Stimulated activated CD8-positive, alpha-beta memory T cell treated with anti-CD3 and anti-CD28 coated beads, Interleukin-7, amount 100 ng/mL, for 4 hours (primary cell): ENCODE data around the gene AHNAK.
"Not testable (repeated sequence)": the region's sequence is repeated elsewhere in the genome, so short reads cannot be mapped to it uniquely, and the experiment has no call there.

Experiments used
- DNase-seq, 2 donors: peaks; one replicate each; pipeline ENCODE4 v3.0.0-alpha.2; 2020; ENCODE audit warnings: low read depth in 2 of 2

The AHNAK gene

GRCh38 chr11:62535802-62536201 lies 10.8 kb downstream of the AHNAK start:
- DNase-seq = no peak

GRCh38 chr11:62534779-62535545 lies 11.6 kb downstream of the AHNAK start:
- DNase-seq = no peak

GRCh38 chr11:62532096-62532495 lies 14.5 kb downstream of the AHNAK start:
- no peak for DNase-seq

- DNase-seq = no peak
Observed at GRCh38 chr11:62516736-62517371, 29.8 kb downstream of the AHNAK start.

GRCh38 chr11:62514151-62514550 lies 32.5 kb downstream of the AHNAK start:
- no peak for DNase-seq

- no peak for DNase-seq
Observed at GRCh38 chr11:62513626-62514025, 33.0 kb downstream of the AHNAK start.

- no peak for DNase-seq
Observed at GRCh38 chr11:62512961-62513360, 33.6 kb downstream of the AHNAK start.

GRCh38 chr11:62508336-62509058 lies 38.1 kb downstream of the AHNAK start:
- no peak for DNase-seq

- DNase-seq = no peak
Observed at GRCh38 chr11:62507125-62507422, 39.5 kb downstream of the AHNAK start.

- no peak for DNase-seq
Observed at GRCh38 chr11:62506413-62507124, 40.0 kb downstream of the AHNAK start.

- no peak for DNase-seq
Observed at GRCh38 chr11:62505440-62506091, 41.0 kb downstream of the AHNAK start.

GRCh38 chr11:62505059-62505439 lies 41.6 kb downstream of the AHNAK start:
- no peak for DNase-seq

- DNase-seq = no peak
Observed at GRCh38 chr11:62504158-62504973, 42.2 kb downstream of the AHNAK start.

- DNase-seq = no peak
Observed at GRCh38 chr11:62502030-62502730, 44.4 kb downstream of the AHNAK start.

GRCh38 chr11:62501432-62501891 lies 45.1 kb downstream of the AHNAK start:
- DNase-seq = no peak

- DNase-seq = no peak
Observed at GRCh38 chr11:62500650-62501030, 46.0 kb downstream of the AHNAK start.

- DNase-seq = no peak
Observed at GRCh38 chr11:62499944-62500649, 46.5 kb downstream of the AHNAK start.

- DNase-seq = not testable (repeated sequence)
Observed at GRCh38 chr11:62499311-62499943, 47.2 kb downstream of the AHNAK start.
